GM21526 (cell line): Measurements from ENCODE around the gene MYPOP.
"Not testable (repeated sequence)": the region's sequence is repeated elsewhere in the genome, so short reads cannot be mapped to it uniquely, and the experiment has no call there.

ENCODE experiments used
- ATAC-seq: cut with Tn5 transposase; IDR thresholded peaks from one replicate; pipeline ENCODE4 v1.9.1; 2021; ENCODE audit warnings: moderate library complexity; ENCODE audit not compliant: unreplicated experiment, low FRiP score

Gene MYPOP

GRCh38 chr19:45883881-45884681 lies 18.3 kb downstream of the MYPOP start:
- no peak for ATAC-seq

- ATAC-seq = no peak
Observed at GRCh38 chr19:45883586-45883880, 18.9 kb downstream of the MYPOP start.

- ATAC-seq = no peak
Observed at GRCh38 chr19:45882652-45883585, 19.5 kb downstream of the MYPOP start.

- ATAC-seq = no peak
Observed at GRCh38 chr19:45881909-45882528, 20.4 kb downstream of the MYPOP start.

GRCh38 chr19:45881082-45881908 lies 21.1 kb downstream of the MYPOP start:
- ATAC-seq = no peak

- no peak for ATAC-seq
Observed at GRCh38 chr19:45879971-45880370, 22.4 kb downstream of the MYPOP start.

- no peak for ATAC-seq
Observed at GRCh38 chr19:45879055-45879454, 23.4 kb downstream of the MYPOP start.

- ATAC-seq = no peak
Observed at GRCh38 chr19:45878043-45878794, 24.2 kb downstream of the MYPOP start.

- no peak for ATAC-seq
Observed at GRCh38 chr19:45876411-45877197, 25.8 kb downstream of the MYPOP start.

GRCh38 chr19:45876161-45876410 lies 26.3 kb downstream of the MYPOP start:
- no peak for ATAC-seq

GRCh38 chr19:45874620-45874966 lies 27.8 kb downstream of the MYPOP start:
- ATAC-seq = no peak

- no peak for ATAC-seq
Observed at GRCh38 chr19:45873219-45873772, 29.1 kb downstream of the MYPOP start.

- ATAC-seq = no peak
Observed at GRCh38 chr19:45872095-45872919, 30.1 kb downstream of the MYPOP start.

GRCh38 chr19:45870798-45871197 lies 31.6 kb downstream of the MYPOP start:
- ATAC-seq = no peak

- not testable (repeated sequence) for ATAC-seq
Observed at GRCh38 chr19:45867241-45867640, 35.2 kb downstream of the MYPOP start.

- ATAC-seq = no peak
Observed at GRCh38 chr19:45866400-45867176, 35.8 kb downstream of the MYPOP start.

GRCh38 chr19:45865269-45865948 lies 37.0 kb downstream of the MYPOP start:
- no peak for ATAC-seq
